Uterus (tissue), 2 donors: ENCODE data around the gene SECISBP2L.

Source experiments
- POLR2A ChIP-seq, 2 donors: fragments of 450-650 bp; IDR thresholded peaks; one replicate each; pipeline ENCODE4 v1.6.1; 2016; ENCODE audit warnings: antibody characterized with exemption in 2 of 2, mild to moderate bottlenecking in 1 of 2, moderate library complexity in 1 of 2
- TF ChIP-seq, protein P1 (sequence below), 4 experiments: fragments of 200-600 bp in 2 of 4; fragments of 450-650 bp in 2 of 4; sonication (generic) in 2 of 4; IDR thresholded peaks; one replicate each; pipeline ENCODE4 v1.5.1; 2016 to 2019; ENCODE audit warnings: antibody characterized with exemption in 4 of 4, mild to moderate bottlenecking in 2 of 4, moderate library complexity in 1 of 4

- no peak for TF ChIP-seq POLR2A (IDR thresholded peaks at IDR 0.05)
- TF ChIP-seq, protein P1, sequence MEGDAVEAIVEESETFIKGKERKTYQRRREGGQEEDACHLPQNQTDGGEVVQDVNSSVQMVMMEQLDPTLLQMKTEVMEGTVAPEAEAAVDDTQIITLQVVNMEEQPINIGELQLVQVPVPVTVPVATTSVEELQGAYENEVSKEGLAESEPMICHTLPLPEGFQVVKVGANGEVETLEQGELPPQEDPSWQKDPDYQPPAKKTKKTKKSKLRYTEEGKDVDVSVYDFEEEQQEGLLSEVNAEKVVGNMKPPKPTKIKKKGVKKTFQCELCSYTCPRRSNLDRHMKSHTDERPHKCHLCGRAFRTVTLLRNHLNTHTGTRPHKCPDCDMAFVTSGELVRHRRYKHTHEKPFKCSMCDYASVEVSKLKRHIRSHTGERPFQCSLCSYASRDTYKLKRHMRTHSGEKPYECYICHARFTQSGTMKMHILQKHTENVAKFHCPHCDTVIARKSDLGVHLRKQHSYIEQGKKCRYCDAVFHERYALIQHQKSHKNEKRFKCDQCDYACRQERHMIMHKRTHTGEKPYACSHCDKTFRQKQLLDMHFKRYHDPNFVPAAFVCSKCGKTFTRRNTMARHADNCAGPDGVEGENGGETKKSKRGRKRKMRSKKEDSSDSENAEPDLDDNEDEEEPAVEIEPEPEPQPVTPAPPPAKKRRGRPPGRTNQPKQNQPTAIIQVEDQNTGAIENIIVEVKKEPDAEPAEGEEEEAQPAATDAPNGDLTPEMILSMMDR (IDR thresholded peaks at IDR 0.05), result no peak
These were observed 33.2 kb upstream of the SECISBP2L start for GRCh38 chr15:49079340-49080039.
